ENCODE measurements around the gene GASK1A. TPM values are rescaled to one million over a fixed set of nuclear protein-coding genes. Genes with fewer than 3 reads are reported as not detected.

GASK1A gene
- total and polyA plus RNA-seq, 10 donors: 0.43 to 4.0 (median 1.8) TPM

- Histone ChIP-seq H3K4me1 (no peaks in the 10 kb centered on the region), H3K27ac (no peak overlapping the region), H3K36me3 (peaks cover 0 to 4% (median 0%) of the 10 kb centered on the region in 6 donors), H3K4me3 (no peak overlapping the region), H3K9me3 (no peaks in the 10 kb centered on the region), H3K27me3 (replicated peaks in 1 of 7) (no peaks in the 10 kb centered on the region)
- WGBS, 5 donors: 67 to 87% (median 80%) methylated on average over 5 of the region's 5 CpGs
- DNase-seq: no peak
- TF ChIP-seq POLR2A (IDR thresholded peaks at IDR 0.05) (no peak), CTCF (IDR thresholded peaks at IDR 0.05 in 8 of 11, conservative IDR thresholded peaks at IDR 0.05 in 3 of 11) (no peak), POLR2AphosphoS5 (IDR thresholded peaks at IDR 0.05) (no peak)
- intact Hi-C loops (cut with DNase I; ENCODE audit: low total_unique reads): no loop called here
These were observed 118.4 kb downstream of the GASK1A start for GRCh38 chr3:43097400-43098080.

GRCh38 chr3:43098761-43099160, 119.7 kb downstream of the GASK1A start:
- WGBS, 5 donors: 85 to 97% (median 95%) methylated on average over 8 of the region's 8 CpGs
- no peak for DNase-seq

GRCh38 chr3:43102773-43103480, 123.8 kb downstream of the GASK1A start:
- TF ChIP-seq POLR2AphosphoS5 (IDR thresholded peaks at IDR 0.05) (no peak), POLR2A (IDR thresholded peaks at IDR 0.05) (no peak), CTCF (IDR thresholded peaks at IDR 0.05 in 8 of 11, conservative IDR thresholded peaks at IDR 0.05 in 3 of 11) (no peak)
- Histone ChIP-seq H3K4me1 (peaks cover 5 to 34% (median 15%) of the 10 kb centered on the region in 6 donors), H3K4me3 (no peak overlapping the region), H3K27ac (no peak overlapping the region), H3K9me3 (no peaks in the 10 kb centered on the region), H3K27me3 (replicated peaks in 1 of 7) (no peaks in the 10 kb centered on the region), H3K36me3 (no peaks in the 10 kb centered on the region)
- no peak for DNase-seq
- intact Hi-C loops (cut with DNase I; ENCODE audit: low total_unique reads): no loop called here
- 83 to 90% (median 85%) methylated on average over 2 of the region's 2 CpGs for WGBS, 5 donors

More at GRCh38 chr3:43098761-43099160, 119.7 kb downstream of the GASK1A start:
- no peak for TF ChIP-seq CTCF (IDR thresholded peaks at IDR 0.05 in 8 of 11, conservative IDR thresholded peaks at IDR 0.05 in 3 of 11)
- no peak for TF ChIP-seq POLR2AphosphoS5 (IDR thresholded peaks at IDR 0.05)
- no peak for TF ChIP-seq POLR2A (IDR thresholded peaks at IDR 0.05)
- Histone ChIP-seq H3K27me3 (replicated peaks in 1 of 7) (no peaks in the 10 kb centered on the region), H3K27ac (no peak overlapping the region), H3K9me3 (no peaks in the 10 kb centered on the region), H3K36me3 (peaks cover 0 to 4% (median 0%) of the 10 kb centered on the region in 6 donors), H3K4me1 (peaks cover 0 to 7% (median 0%) of the 10 kb centered on the region in 6 donors), H3K4me3 (no peak overlapping the region)
- intact Hi-C loops (cut with DNase I; ENCODE audit: low total_unique reads): no loop called here

- Histone ChIP-seq H3K27ac (no peak overlapping the region), H3K9me3 (no peaks in the 10 kb centered on the region), H3K27me3 (replicated peaks in 1 of 7) (no peaks in the 10 kb centered on the region), H3K4me3 (no peak overlapping the region), H3K36me3 (no peaks in the 10 kb centered on the region), H3K4me1 (peaks cover 5 to 34% (median 15%) of the 10 kb centered on the region in 6 donors)
- DNase-seq: no peak
- no peak for TF ChIP-seq POLR2A (IDR thresholded peaks at IDR 0.05)
- TF ChIP-seq CTCF (IDR thresholded peaks at IDR 0.05 in 8 of 11, conservative IDR thresholded peaks at IDR 0.05 in 3 of 11): no peak
- no peak for TF ChIP-seq POLR2AphosphoS5 (IDR thresholded peaks at IDR 0.05)
- 54 to 97% (median 76%) methylated on average over 3 of the region's 3 CpGs for WGBS, 5 donors
- intact Hi-C loops (cut with DNase I; ENCODE audit: low total_unique reads): no loop called here
These were observed 124.9 kb downstream of the GASK1A start for GRCh38 chr3:43104039-43104438.
